Activated CD4-positive, alpha-beta T cell treated with anti-CD3 and anti-CD28 coated beads for 36 hours (primary cell): Measurements from ENCODE around the gene PHLPP1. TPM values are rescaled to one million over a fixed set of nuclear protein-coding genes. Genes with fewer than 3 reads are reported as not detected.

Source experiments
- ATAC-seq: fragments of 200-7000 bp; cut with Tn5 transposase; one replicate; pipeline ENCODE4 v1.10.0; 2021; ENCODE audit warnings: mild to moderate bottlenecking, moderate library complexity
- CTCF ChIA-PET: fragments of 350-600 bp; sonication (Branson Sonifier 250); formaldehyde crosslinking; loops from one replicate; lab custom pipeline; 2021; ENCODE audit warnings: antibody characterized with exemption; lab: Charles Lee
- POLR2A ChIA-PET: fragments of 350-600 bp; sonication (Branson Sonifier 250); formaldehyde crosslinking; loops from one replicate; lab custom pipeline; 2021; ENCODE audit warnings: antibody characterized with exemption, inconsistent platforms; lab: Charles Lee
- DNase-seq: peaks from one replicate; pipeline ENCODE4 v3.0.0-alpha.2; 2020
- H3K27ac Mint-ChIP-seq: one replicate; pipeline ENCODE4 v1.8.0; 2021; ENCODE audit warnings: mixed read lengths
- H3K27me3 Mint-ChIP-seq: one replicate; pipeline ENCODE4 v1.8.0; 2021; ENCODE audit warnings: mixed read lengths
- H3K36me3 Mint-ChIP-seq: one replicate; pipeline ENCODE4 v1.8.0; 2021; ENCODE audit warnings: low read depth, mixed read lengths
- H3K4me1 Mint-ChIP-seq: one replicate; pipeline ENCODE4 v1.8.0; 2021; ENCODE audit warnings: mixed read lengths
- H3K4me3 Mint-ChIP-seq: one replicate; pipeline ENCODE4 v1.8.0; 2021; ENCODE audit warnings: mild to moderate bottlenecking, moderate library complexity, mixed read lengths
- H3K9me3 Mint-ChIP-seq: one replicate; pipeline ENCODE4 v1.8.0; 2021; ENCODE audit warnings: low read depth, mixed read lengths
- intact Hi-C, 2 experiments: fragments of 100-400 bp; cut with DNase I in 1 of 2; cut with micrococcal nuclease in 1 of 2; formaldehyde crosslinking; loops; one replicate each; pipeline versions ENCODE4 v1.14.2 to v1.15.1; 2022 to 2024; cut with DNase I, micrococcal nuclease
- total RNA-seq, 2 experiments: library from RNA; stranded (reverse); gene quantifications; one replicate each; pipeline ENCODE4 v1.2.3, GENCODE V29; 2021

The PHLPP1 gene
- total RNA-seq, 2 experiments from 2014 or later, result 6.8 to 8.5 TPM

DNA sequence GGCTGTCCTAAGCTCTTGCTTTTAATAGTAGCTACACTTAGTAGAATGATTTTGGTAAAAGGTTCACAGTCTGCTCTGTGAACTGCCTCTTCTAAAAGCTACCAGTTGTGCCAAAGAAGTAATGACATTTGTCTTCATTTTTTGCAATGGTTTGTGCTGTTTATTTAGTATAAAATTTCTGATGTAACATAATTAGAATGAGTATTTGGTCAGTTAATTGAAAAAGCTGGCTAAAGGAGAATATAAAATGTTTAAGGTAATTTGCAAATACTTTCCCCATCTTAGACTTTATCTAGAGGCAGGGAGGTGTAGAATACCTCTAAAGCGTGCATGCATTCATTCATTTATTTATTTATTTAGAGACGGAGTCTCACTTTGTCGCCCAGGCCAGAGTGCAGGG lies 71.3 kb downstream of the PHLPP1 start:
- Mint-ChIP-seq H3K36me3 (no peaks in the 10 kb centered on the region), H3K4me1 (peaks cover 60% of the 10 kb centered on the region), H3K4me3 (no peak overlapping the region), H3K27me3 (peaks cover 3% of the 10 kb centered on the region), H3K9me3 (no peaks in the 10 kb centered on the region), H3K27ac (no peak overlapping the region)
- no peak for DNase-seq
- CTCF ChIA-PET, result no interaction called here
- intact Hi-C loops, result no loop called here
- POLR2A ChIA-PET, result no interaction called here
- ATAC-seq, result no peak

DNA sequence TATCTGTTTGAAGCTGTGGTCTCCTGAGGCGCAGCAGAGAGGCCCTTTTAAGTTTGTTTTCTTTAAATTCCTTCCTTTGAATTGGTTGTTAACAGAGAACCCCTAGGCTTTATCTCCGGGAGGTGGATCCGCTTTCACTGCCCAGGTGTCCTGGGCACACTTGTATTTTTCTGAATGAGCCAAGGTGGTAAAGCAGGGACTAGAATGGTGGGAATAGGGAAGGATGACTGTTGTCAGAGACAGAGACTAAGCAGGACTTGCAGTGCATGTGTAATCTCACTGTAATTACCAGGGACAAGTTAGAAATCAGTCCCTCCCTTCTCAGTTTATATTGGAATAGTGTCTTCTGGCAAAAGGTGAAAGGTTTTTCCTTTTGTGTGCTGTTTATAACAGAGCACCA lies 72.8 kb downstream of the PHLPP1 start:
- ATAC-seq (no peak), DNase-seq (no peak)
- POLR2A ChIA-PET, result no interaction called here
- CTCF ChIA-PET, result interaction anchor here (1.0 kb wide), 1 partner anchor 55 kb away, joined by 4 read pairs; no protein-coding TSS in a partner anchor
- intact Hi-C loops, result no loop called here
- no peak overlapping the region for H3K27ac Mint-ChIP-seq
- H3K4me1 Mint-ChIP-seq, result peaks cover 48% of the 10 kb centered on the region
- no peaks in the 10 kb centered on the region for H3K9me3 Mint-ChIP-seq
- H3K4me3 Mint-ChIP-seq, result no peak overlapping the region
- H3K27me3 Mint-ChIP-seq, result peaks cover 3% of the 10 kb centered on the region
- H3K36me3 Mint-ChIP-seq, result no peaks in the 10 kb centered on the region

DNA sequence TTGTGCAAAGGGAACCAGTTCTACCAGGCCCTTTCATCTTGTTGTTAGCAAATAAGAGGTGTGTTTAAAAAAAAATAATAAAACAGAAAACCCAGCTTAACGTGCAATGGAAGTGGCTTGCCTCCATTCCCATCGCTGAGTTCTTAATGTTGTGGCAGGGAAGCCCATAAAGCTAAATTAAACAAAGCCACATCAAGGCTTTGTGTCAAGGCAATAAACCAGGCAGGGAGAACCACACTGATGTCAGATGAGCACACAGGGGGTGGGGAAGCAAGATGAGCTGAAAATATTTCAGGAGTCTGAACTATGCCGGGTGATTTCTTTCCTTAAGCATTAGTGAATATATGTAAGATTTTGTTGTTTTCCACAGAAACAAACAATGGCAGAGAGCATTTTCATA lies 73.5 kb downstream of the PHLPP1 start:
- intact Hi-C loops, result no loop called here
- POLR2A ChIA-PET, result interaction anchor here (0.7 kb wide), 1 partner anchor 9 kb away, joined by 4 read pairs; no protein-coding TSS in a partner anchor
- H3K4me1 Mint-ChIP-seq, result peaks cover 41% of the 10 kb centered on the region

DNA sequence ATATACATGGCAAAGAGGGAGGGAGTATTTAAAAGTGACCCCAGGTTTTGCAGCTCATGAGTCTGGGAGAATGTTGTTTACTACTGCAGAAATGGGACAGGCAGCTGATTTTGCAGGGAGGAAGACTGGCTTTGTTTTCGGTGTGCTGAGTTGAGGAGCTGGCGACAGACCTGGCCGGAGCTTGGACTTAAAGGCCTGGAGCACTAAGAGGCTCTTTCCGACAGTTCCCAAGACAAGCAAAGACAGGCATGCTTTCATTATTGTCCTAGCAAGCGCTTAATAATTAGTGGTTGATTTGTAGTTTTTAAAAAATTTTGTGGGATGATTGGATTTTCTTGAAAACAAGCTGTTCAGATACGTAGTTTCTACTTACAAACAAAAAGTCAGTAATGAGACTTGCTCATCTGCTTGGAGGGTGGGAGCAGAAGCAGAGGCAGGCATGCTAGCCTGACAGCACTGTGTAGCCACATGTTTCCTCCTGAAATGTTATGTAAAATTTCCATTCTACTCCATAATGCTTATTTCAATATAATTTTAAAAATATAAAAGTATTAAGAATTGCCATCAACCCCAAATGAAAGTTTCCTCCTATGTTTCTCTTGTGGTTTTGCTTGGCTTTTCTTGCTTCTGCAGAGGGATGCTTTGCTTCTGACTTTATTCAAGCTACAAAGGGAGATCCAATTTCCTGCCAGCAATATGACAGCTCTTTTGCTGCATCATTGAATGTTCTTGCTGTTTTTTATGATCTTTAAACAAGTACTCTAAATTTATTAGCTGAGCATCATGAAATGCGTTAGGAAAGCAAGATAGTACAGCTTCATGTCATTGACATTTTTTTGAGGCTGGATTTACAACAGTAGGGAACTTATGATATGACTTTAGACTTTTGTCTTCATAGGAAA lies 75.8 kb downstream of the PHLPP1 start:
- H3K4me3 Mint-ChIP-seq, result no peak overlapping the region
- intact Hi-C loops, result no loop called here
- H3K36me3 Mint-ChIP-seq, result no peaks in the 10 kb centered on the region
- peaks cover 7% of the 10 kb centered on the region for H3K27me3 Mint-ChIP-seq
- H3K4me1 Mint-ChIP-seq, result peaks cover 25% of the 10 kb centered on the region
- ATAC-seq (no peak), DNase-seq (no peak)
- H3K9me3 Mint-ChIP-seq, result no peaks in the 10 kb centered on the region
- ChIA-PET CTCF (interaction anchor here (0.6 to 0.7 kb wide), 3 partner anchors 23 to 648 kb away, joined by 3 read pairs; no protein-coding TSS in a partner anchor), POLR2A (interaction anchor here (0.6 kb wide), 1 partner anchor 71 kb away, joined by 3 read pairs; no protein-coding TSS in a partner anchor)
- no peak overlapping the region for H3K27ac Mint-ChIP-seq

More for the DNA sequence above, 73.5 kb downstream of the PHLPP1 start:
- no peak overlapping the region for H3K27ac Mint-ChIP-seq
- H3K36me3 Mint-ChIP-seq, result no peaks in the 10 kb centered on the region
- no peak overlapping the region for H3K4me3 Mint-ChIP-seq
- CTCF ChIA-PET, result interaction anchor here (1.0 kb wide), 2 partner anchors 22 to 55 kb away, joined by 3 to 4 read pairs; no protein-coding TSS in a partner anchor
- ATAC-seq (no peak), DNase-seq (no peak)
- peaks cover 3% of the 10 kb centered on the region for H3K27me3 Mint-ChIP-seq
- no peaks in the 10 kb centered on the region for H3K9me3 Mint-ChIP-seq

DNA sequence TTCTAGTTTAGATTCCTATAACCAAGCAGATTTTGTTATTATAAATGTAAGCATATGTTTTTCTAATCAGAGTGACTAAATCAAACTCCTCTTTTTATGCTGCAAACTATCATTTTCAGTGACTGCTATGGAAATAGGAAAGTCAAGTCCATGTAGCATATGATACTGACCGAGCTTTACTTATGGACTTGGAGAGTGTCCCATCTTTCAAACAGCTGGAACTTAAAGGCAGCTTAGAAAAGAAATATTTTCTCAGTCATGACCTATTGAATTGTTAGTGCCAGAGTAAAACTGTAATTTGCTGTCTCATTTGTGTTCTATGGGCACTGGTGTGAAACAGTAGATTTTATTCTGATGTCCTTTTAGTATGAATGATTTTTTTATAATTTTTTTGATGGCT lies 76.7 kb downstream of the PHLPP1 start:
- no peak for DNase-seq
- no peaks in the 10 kb centered on the region for H3K36me3 Mint-ChIP-seq
- CTCF ChIA-PET, result interaction anchor here (0.6 kb wide), 1 partner anchor 394 kb away, joined by 3 read pairs; no protein-coding TSS in a partner anchor
- intact Hi-C loops, result no loop called here
- ATAC-seq, result no peak
- H3K27ac Mint-ChIP-seq, result no peak overlapping the region
- POLR2A ChIA-PET, result no interaction called here
- H3K4me1 Mint-ChIP-seq, result peaks cover 23% of the 10 kb centered on the region
- no peaks in the 10 kb centered on the region for H3K9me3 Mint-ChIP-seq
- H3K4me3 Mint-ChIP-seq, result no peak overlapping the region
- H3K27me3 Mint-ChIP-seq, result peaks cover 4% of the 10 kb centered on the region

DNA sequence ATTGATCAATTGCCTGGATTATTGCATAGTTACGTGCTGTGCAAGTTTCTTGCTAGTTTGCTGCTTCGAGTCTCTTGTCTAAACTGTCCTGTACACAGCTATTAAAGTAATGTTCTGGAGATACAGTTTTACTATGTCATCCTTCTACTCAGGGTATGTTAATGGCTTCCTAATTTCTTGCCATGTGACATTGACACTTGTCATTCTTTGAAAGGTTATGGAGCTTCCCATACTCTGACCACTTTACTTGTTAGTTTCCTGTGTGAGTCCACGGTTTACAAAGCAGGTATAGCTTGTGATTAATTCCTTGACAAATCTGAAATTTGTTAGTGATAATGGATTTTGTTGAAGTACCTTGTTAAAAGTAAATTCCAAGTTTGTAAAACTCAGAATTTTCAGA lies 80.5 kb downstream of the PHLPP1 start:
- ChIA-PET POLR2A (no interaction called here), CTCF (no interaction called here)
- ATAC-seq (no peak), DNase-seq (no peak)
- Mint-ChIP-seq H3K4me3 (no peak overlapping the region), H3K4me1 (peaks cover 10% of the 10 kb centered on the region), H3K36me3 (no peaks in the 10 kb centered on the region), H3K9me3 (no peaks in the 10 kb centered on the region), H3K27me3 (peaks cover 7% of the 10 kb centered on the region), H3K27ac (no peak overlapping the region)
- intact Hi-C loops, result no loop called here

DNA sequence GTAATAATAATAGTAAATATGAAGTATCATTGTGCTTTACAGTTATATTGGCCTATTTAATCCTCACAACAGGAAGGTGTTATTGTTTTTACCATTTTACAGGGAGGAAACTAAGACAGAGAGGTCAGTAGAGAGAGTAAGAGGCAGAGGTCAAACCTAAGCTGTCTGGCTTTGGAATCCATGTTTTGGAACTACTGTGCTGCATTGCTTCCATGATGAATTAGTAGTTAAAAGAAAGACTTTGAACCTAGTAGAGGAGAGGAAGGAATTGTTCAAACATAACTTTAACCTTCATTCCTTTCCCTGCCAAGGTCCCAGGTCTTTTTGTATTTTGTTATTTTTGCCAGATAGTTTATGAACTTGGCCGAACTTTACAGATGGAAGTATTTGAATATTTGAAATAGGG lies 80.9 kb downstream of the PHLPP1 start:
- POLR2A ChIA-PET, result no interaction called here
- no peak for DNase-seq
- no peak overlapping the region for H3K27ac Mint-ChIP-seq
- no peaks in the 10 kb centered on the region for H3K9me3 Mint-ChIP-seq
- peaks cover 7% of the 10 kb centered on the region for H3K27me3 Mint-ChIP-seq
- ATAC-seq, result no peak
- H3K4me3 Mint-ChIP-seq, result no peak overlapping the region
- CTCF ChIA-PET, result no interaction called here
- intact Hi-C loops, result no loop called here
- H3K4me1 Mint-ChIP-seq, result peaks cover 7% of the 10 kb centered on the region
- no peaks in the 10 kb centered on the region for H3K36me3 Mint-ChIP-seq

DNA sequence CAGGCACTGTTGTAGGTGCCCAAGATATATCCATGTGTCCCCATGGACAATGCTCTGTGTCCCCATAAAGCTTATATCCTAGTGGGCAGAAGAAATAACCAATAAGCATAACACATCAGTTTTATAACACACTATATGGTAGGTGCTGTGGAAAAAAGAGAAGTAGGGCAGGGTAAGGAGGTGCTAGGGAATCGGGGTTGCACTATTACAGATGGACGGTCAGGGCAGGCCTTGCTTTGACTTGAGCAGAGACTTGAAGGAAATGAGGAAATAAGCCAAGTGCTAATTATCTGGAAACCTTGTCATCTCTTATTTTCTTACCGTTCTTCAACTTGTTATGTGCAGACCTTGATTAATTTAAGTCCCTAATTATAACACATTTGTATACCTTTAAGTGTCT lies 82.0 kb downstream of the PHLPP1 start:
- no peak for DNase-seq
- H3K4me3 Mint-ChIP-seq, result no peak overlapping the region
- H3K27ac Mint-ChIP-seq, result no peak overlapping the region
- no peaks in the 10 kb centered on the region for H3K9me3 Mint-ChIP-seq
- intact Hi-C loops, result no loop called here
- ChIA-PET CTCF (no interaction called here), POLR2A (no interaction called here)
- H3K27me3 Mint-ChIP-seq, result peaks cover 7% of the 10 kb centered on the region
- peaks cover 3% of the 10 kb centered on the region for H3K4me1 Mint-ChIP-seq
- no peak for ATAC-seq
- H3K36me3 Mint-ChIP-seq, result no peaks in the 10 kb centered on the region

DNA sequence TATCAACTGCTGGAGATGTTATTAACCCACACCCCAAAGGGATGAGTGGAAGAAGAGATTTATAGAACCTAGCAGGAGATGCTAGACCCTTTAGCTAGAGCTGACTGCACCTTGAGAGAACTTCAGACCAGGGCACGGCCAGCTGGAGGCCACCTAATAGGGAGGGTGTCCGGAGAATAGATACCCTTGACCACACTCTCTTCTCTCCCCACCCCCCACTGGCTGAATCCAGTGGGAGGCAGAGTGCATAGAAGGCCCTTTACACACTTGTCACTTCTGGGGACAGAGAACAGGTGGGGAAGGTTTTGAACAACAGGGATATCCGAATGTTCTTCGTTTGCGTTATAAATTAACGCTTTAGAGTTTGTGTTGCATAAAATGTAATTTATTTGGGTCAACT lies 84.6 kb downstream of the PHLPP1 start:
- POLR2A ChIA-PET, result no interaction called here
- CTCF ChIA-PET, result interaction anchor here (0.6 to 1.5 kb wide), 2 partner anchors 17 to 451 kb away, joined by 4 to 5 read pairs; no protein-coding TSS in a partner anchor

DNA sequence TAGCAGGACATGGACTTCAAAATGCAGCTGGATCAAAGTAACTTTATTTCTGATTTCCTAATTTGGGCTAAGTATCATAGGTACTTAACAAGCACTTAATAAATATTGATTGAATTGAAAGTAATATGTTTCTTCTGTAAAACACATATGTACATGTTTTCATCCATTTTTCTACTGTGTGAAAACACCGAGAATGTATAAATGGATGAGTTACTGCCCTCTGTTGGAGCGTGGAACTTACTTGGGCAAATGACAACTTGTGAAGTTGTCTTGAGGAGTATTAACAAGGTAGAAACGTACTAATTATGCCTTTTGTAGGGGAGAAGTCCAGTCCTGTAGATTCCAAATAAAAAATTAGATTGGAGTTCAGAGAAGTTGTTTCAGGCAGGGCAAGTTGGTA lies 87.2 kb downstream of the PHLPP1 start:
- Mint-ChIP-seq H3K27me3 (no peaks in the 10 kb centered on the region), H3K36me3 (no peaks in the 10 kb centered on the region), H3K27ac (no peak overlapping the region), H3K9me3 (no peaks in the 10 kb centered on the region), H3K4me3 (no peak overlapping the region), H3K4me1 (no peaks in the 10 kb centered on the region)
- ATAC-seq (no peak), DNase-seq (no peak)
- intact Hi-C loops, result no loop called here
- ChIA-PET CTCF (interaction anchor here (0.6 to 1.3 kb wide), 3 partner anchors 9 to 613 kb away, joined by 3 to 5 read pairs (median 3); no protein-coding TSS in a partner anchor), POLR2A (no interaction called here)

More for the DNA sequence above, 84.6 kb downstream of the PHLPP1 start:
- DNase-seq (no peak), ATAC-seq (no peak)
- intact Hi-C loops, result no loop called here
- Mint-ChIP-seq H3K9me3 (no peaks in the 10 kb centered on the region), H3K4me3 (no peak overlapping the region), H3K27me3 (peaks cover 7% of the 10 kb centered on the region), H3K36me3 (no peaks in the 10 kb centered on the region), H3K4me1 (peaks cover 3% of the 10 kb centered on the region), H3K27ac (no peak overlapping the region)

DNA sequence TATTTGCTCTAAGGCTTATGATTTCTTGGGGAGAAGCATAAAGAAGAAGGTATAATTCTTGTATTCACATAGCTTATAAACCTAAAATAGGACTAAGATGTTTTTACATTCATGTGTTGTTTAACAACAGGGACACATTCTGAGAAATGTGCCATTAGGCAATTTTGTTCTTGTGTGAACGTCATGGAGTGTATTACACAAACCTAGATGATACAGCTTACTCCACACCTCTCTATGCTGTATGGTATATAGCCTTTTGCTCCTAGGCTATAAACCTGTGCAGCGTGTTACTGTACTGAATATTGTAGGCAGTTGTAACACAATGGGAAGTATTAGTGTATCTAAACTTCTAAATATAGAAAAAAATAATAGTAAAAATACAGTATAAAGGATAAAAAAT lies 92.1 kb downstream of the PHLPP1 start:
- no peak overlapping the region for H3K4me3 Mint-ChIP-seq
- no peaks in the 10 kb centered on the region for H3K9me3 Mint-ChIP-seq
- DNase-seq, result no peak
- H3K36me3 Mint-ChIP-seq, result no peaks in the 10 kb centered on the region
- CTCF ChIA-PET, result no interaction called here
- H3K4me1 Mint-ChIP-seq, result no peaks in the 10 kb centered on the region
- no peaks in the 10 kb centered on the region for H3K27me3 Mint-ChIP-seq
- intact Hi-C loops, result no loop called here
- POLR2A ChIA-PET, result no interaction called here
- no peak for ATAC-seq
- H3K27ac Mint-ChIP-seq, result no peak overlapping the region

DNA sequence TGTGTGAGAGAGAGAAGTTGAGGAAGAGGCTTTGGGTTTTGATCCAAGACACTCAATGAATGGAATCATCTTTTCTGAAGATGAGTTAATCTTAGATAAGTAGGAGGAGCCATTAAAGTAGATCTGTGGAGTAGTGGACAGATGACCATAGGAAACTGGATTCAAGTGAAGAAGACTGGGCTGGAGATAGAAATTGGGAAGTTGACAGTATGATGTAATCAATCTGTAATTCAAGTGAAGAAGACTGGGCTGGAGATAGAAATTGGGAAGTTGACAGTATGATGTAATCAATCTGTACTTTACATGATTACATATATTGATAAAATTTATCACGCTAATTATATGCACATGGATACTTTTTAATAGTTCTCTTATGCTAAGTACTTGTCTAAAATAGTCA lies 92.8 kb downstream of the PHLPP1 start:
- ATAC-seq, result no peak
- intact Hi-C loops, result no loop called here
- H3K27me3 Mint-ChIP-seq, result no peaks in the 10 kb centered on the region
- ChIA-PET CTCF (no interaction called here), POLR2A (no interaction called here)
- no peak for DNase-seq
- H3K27ac Mint-ChIP-seq, result no peak overlapping the region
- no peak overlapping the region for H3K4me3 Mint-ChIP-seq
- H3K9me3 Mint-ChIP-seq, result no peaks in the 10 kb centered on the region
- H3K4me1 Mint-ChIP-seq, result no peaks in the 10 kb centered on the region
- no peaks in the 10 kb centered on the region for H3K36me3 Mint-ChIP-seq
